HepG2 (cell line): ENCODE data around the gene PACS2. TPM values are rescaled to one million over a fixed set of nuclear protein-coding genes. Genes with fewer than 3 reads are reported as not detected.

Source experiments
- BATF2 ChIP-seq: sonication (generic); formaldehyde crosslinking; IDR thresholded peaks from 2 replicates; pipeline ENCODE4 v1.8.0; 2022; ENCODE audit warnings: mild to moderate bottlenecking, missing genetic modification reagents, moderate library complexity
- CCDC6 ChIP-seq: sonication (generic); formaldehyde crosslinking; IDR thresholded peaks from 2 replicates; pipeline ENCODE4 v1.8.1; 2022; ENCODE audit warnings: mild to moderate bottlenecking, missing genetic modification reagents, moderate library complexity
- CREBL2 ChIP-seq: sonication (generic); formaldehyde crosslinking; IDR thresholded peaks from 2 replicates; pipeline ENCODE4 v1.8.1; 2023; ENCODE audit warnings: missing genetic modification reagents, mild to moderate bottlenecking, borderline replicate concordance
- JARID2 ChIP-seq: sonication (generic); formaldehyde crosslinking; IDR thresholded peaks from 2 replicates; pipeline ENCODE4 v1.8.1; 2023; ENCODE audit warnings: missing genetic modification reagents, inconsistent platforms; ENCODE audit not compliant: insufficient replicate concordance
- JUN ChIP-seq: sonication (generic); formaldehyde crosslinking; IDR thresholded peaks from 2 replicates; pipeline ENCODE4 v1.4.0; 2020; ENCODE audit warnings: mild to moderate bottlenecking, missing genetic modification reagents
- KDM5A ChIP-seq: fragments of 200-600 bp; sonication (generic); IDR thresholded peaks from 2 replicates; pipeline ENCODE4 v1.7.0; 2018; ENCODE audit warnings: antibody characterized with exemption, mild to moderate bottlenecking, low read length, borderline replicate concordance
- MIXL1 ChIP-seq: IDR thresholded peaks from 2 replicates; pipeline ENCODE4 v1.6.1; 2016
- POLR2AphosphoS5 ChIP-seq: IDR thresholded peaks from 2 replicates; pipeline ENCODE4 v1.6.1; 2012; ENCODE audit warnings: low read depth, low read length
- SALL1 ChIP-seq: sonication (generic); formaldehyde crosslinking; IDR thresholded peaks from 2 replicates; pipeline ENCODE4 v1.8.0; 2022; ENCODE audit warnings: mild to moderate bottlenecking, missing genetic modification reagents
- TCF7L2 ChIP-seq: IDR thresholded peaks from 2 replicates; pipeline ENCODE4 v1.6.1; 2011; ENCODE audit warnings: mild to moderate bottlenecking, low read depth, low read length, moderate library complexity
- ZNF24 ChIP-seq: fragments of 450-650 bp; IDR thresholded peaks from 2 replicates; pipeline ENCODE4 v1.6.1; 2017; ENCODE audit warnings: antibody characterized with exemption, mild to moderate bottlenecking
- ZNF484 ChIP-seq: sonication (generic); formaldehyde crosslinking; IDR thresholded peaks from 2 replicates; pipeline ENCODE4 v1.5.1; 2020; ENCODE audit warnings: mild to moderate bottlenecking, low read depth, missing genetic modification reagents, borderline replicate concordance
- ZNF563 ChIP-seq: sonication (generic); formaldehyde crosslinking; IDR thresholded peaks from 2 replicates; pipeline ENCODE4 v1.8.0; 2022; ENCODE audit warnings: mild to moderate bottlenecking, moderate library complexity, missing genetic modification reagents
- ZNF747 ChIP-seq: sonication (generic); formaldehyde crosslinking; IDR thresholded peaks from 2 replicates; pipeline ENCODE4 v1.8.1; 2023; ENCODE audit warnings: missing genetic modification reagents, mild to moderate bottlenecking, borderline replicate concordance
- ZNF772 ChIP-seq: sonication (generic); formaldehyde crosslinking; IDR thresholded peaks from 2 replicates; pipeline ENCODE4 v1.5.0; 2020; ENCODE audit warnings: mild to moderate bottlenecking, missing genetic modification reagents
- polyA plus RNA-seq, 8 experiments: library from polyadenylated mRNA; depleted of rRNA in 3 of 8; stranded (reverse) in 7 of 8; unstranded in 1 of 8; fragments of >200 nt; fragmentation: Illumina TruSeq in 4 of 8; extraction: Trizol in 4 of 8; gene quantifications; 2 replicates each; pipeline versions ENCODE4 v1.2.1 to v1.2.3, GENCODE V29; 2011 to 2016; ENCODE audit warnings: low read depth in 4 of 8, missing spikeins in 1 of 8, mixed read lengths in 1 of 8; ENCODE audit not compliant: insufficient read depth in 1 of 8
- total RNA-seq, 5 experiments: library from RNA; depleted of rRNA; stranded (reverse); fragments of >200 nt; fragmentation: Illumina TruSeq; extraction: Trizol; gene quantifications; 2 replicates each; pipeline ENCODE4 v1.2.3, GENCODE V29; 2016; ENCODE audit warnings: low read depth in 1 of 5
- TF ChIP-seq, protein P1 (sequence below): IDR thresholded peaks from 2 replicates; pipeline ENCODE4 v1.6.1; 2016; ENCODE audit warnings: mild to moderate bottlenecking
- TF ChIP-seq, protein P2 (sequence below): sonication (generic); formaldehyde crosslinking; IDR thresholded peaks from 2 replicates; pipeline ENCODE4 v1.5.0; 2020; ENCODE audit warnings: mild to moderate bottlenecking, missing genetic modification reagents
- TF ChIP-seq, protein P3 (sequence below): sonication (generic); formaldehyde crosslinking; IDR thresholded peaks from 2 replicates; pipeline ENCODE4 v1.4.0; 2020; ENCODE audit warnings: mild to moderate bottlenecking, missing genetic modification reagents
- TF ChIP-seq, protein P4 (sequence below): sonication (generic); formaldehyde crosslinking; IDR thresholded peaks from 2 replicates; pipeline ENCODE4 v1.4.0; 2020; ENCODE audit warnings: missing genetic modification reagents

Gene PACS2
- total and polyA plus RNA-seq, 2 of the 13 experiments (the other 11 are each of a cell fraction or from before 2014, with no cell fraction given): 23.6 to 27.6 TPM

DNA sequence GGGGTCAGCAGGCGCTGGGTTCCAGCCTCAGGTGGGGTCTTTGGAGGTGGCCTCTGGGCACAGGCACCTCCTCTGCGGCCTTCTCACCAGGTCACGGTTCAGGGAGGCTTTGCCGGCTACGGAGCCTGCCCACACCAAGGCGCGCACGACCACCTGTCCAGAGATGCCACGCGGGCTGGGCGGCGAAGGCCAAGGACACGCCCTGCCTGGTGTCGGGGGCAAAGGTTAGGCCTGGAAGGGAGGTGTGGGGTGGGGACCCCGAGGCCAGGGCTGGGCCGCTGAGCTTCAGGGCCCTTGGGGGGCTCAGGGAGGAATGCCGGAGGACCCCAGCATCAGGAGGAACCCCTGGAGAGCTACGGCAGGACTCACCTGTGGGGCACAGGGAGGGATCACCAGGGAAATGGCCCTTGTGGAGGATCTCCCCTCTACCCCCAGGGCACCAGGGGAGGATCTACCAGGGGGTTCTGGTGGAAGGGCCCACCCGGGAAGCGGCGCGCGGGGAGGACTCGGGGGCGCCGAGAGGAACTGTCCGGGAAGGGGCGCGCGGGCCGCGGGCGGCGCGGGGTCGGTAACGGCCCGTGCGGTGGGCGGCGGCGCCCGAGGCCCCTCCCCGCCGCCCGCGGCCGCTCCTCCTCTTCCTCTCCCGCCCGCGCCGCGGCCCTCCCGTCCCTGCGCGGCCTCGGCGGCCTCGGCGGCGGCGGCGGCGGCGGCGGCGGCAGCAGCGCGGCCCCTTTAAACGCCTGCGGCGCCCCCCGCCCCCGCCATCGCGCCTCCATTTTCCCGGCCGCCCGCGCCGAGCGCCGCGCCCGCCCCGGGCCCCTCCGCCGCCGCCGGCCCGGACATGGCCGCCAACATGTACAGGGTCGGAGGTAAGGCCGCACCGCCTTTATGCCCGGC lies 104.9 kb downstream of the PACS2 start, which contains the start of gene MTA1 (continued):
- TF ChIP-seq, protein P1, sequence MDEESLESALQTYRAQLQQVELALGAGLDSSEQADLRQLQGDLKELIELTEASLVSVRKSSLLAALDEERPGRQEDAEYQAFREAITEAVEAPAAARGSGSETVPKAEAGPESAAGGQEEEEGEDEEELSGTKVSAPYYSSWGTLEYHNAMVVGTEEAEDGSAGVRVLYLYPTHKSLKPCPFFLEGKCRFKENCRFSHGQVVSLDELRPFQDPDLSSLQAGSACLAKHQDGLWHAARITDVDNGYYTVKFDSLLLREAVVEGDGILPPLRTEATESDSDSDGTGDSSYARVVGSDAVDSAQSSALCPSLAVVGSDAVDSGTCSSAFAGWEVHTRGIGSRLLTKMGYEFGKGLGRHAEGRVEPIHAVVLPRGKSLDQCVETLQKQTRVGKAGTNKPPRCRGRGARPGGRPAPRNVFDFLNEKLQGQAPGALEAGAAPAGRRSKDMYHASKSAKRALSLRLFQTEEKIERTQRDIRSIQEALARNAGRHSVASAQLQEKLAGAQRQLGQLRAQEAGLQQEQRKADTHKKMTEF (CRISPR knock-in tag): peak; percentile 62; the same call in 1 of the 2 replicates
- no peak for TF ChIP-seq ZNF484
- no peak for TF ChIP-seq TCF7L2
- peak; percentile 59 for TF ChIP-seq JARID2 (CRISPR knock-in tag)
- peak; percentile 87 for TF ChIP-seq ZNF563 (CRISPR knock-in tag)
- no peak for TF ChIP-seq KDM5A
- TF ChIP-seq POLR2AphosphoS5: peak; percentile 27; the same call in 1 of the 2 replicates
- TF ChIP-seq, protein P2, sequence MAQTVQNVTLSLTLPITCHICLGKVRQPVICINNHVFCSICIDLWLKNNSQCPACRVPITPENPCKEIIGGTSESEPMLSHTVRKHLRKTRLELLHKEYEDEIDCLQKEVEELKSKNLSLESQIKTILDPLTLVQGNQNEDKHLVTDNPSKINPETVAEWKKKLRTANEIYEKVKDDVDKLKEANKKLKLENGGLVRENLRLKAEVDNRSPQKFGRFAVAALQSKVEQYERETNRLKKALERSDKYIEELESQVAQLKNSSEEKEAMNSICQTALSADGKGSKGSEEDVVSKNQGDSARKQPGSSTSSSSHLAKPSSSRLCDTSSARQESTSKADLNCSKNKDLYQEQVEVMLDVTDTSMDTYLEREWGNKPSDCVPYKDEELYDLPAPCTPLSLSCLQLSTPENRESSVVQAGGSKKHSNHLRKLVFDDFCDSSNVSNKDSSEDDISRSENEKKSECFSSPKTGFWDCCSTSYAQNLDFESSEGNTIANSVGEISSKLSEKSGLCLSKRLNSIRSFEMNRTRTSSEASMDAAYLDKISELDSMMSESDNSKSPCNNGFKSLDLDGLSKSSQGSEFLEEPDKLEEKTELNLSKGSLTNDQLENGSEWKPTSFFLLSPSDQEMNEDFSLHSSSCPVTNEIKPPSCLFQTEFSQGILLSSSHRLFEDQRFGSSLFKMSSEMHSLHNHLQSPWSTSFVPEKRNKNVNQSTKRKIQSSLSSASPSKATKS (CRISPR knock-in tag): no peak
- TF ChIP-seq BATF2 (CRISPR knock-in tag): no peak
- peak; percentile 49; the same call in 1 of the 2 replicates for TF ChIP-seq JUN (CRISPR knock-in tag)
- TF ChIP-seq ZNF747 (CRISPR knock-in tag): 0 out of 2 replicates have a peak, but pooled peaks have one; percentile 46
- no peak for TF ChIP-seq CREBL2 (CRISPR knock-in tag)
- TF ChIP-seq, protein P3, sequence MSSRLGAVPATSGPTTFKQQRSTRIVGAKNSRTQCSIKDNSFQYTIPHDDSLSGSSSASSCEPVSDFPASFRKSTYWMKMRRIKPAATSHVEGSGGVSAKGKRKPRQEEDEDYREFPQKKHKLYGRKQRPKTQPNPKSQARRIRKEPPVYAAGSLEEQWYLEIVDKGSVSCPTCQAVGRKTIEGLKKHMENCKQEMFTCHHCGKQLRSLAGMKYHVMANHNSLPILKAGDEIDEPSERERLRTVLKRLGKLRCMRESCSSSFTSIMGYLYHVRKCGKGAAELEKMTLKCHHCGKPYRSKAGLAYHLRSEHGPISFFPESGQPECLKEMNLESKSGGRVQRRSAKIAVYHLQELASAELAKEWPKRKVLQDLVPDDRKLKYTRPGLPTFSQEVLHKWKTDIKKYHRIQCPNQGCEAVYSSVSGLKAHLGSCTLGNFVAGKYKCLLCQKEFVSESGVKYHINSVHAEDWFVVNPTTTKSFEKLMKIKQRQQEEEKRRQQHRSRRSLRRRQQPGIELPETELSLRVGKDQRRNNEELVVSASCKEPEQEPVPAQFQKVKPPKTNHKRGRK: no peak
- no peak for TF ChIP-seq ZNF24
- no peak for TF ChIP-seq CCDC6 (CRISPR knock-in tag)
- peak; percentile 70 for TF ChIP-seq SALL1 (CRISPR knock-in tag)
- TF ChIP-seq ZNF772 (CRISPR knock-in tag): peak; percentile 84; the same call in 1 of the 2 replicates
- no peak for TF ChIP-seq MIXL1 (CRISPR knock-in tag)
- TF ChIP-seq, protein P4, sequence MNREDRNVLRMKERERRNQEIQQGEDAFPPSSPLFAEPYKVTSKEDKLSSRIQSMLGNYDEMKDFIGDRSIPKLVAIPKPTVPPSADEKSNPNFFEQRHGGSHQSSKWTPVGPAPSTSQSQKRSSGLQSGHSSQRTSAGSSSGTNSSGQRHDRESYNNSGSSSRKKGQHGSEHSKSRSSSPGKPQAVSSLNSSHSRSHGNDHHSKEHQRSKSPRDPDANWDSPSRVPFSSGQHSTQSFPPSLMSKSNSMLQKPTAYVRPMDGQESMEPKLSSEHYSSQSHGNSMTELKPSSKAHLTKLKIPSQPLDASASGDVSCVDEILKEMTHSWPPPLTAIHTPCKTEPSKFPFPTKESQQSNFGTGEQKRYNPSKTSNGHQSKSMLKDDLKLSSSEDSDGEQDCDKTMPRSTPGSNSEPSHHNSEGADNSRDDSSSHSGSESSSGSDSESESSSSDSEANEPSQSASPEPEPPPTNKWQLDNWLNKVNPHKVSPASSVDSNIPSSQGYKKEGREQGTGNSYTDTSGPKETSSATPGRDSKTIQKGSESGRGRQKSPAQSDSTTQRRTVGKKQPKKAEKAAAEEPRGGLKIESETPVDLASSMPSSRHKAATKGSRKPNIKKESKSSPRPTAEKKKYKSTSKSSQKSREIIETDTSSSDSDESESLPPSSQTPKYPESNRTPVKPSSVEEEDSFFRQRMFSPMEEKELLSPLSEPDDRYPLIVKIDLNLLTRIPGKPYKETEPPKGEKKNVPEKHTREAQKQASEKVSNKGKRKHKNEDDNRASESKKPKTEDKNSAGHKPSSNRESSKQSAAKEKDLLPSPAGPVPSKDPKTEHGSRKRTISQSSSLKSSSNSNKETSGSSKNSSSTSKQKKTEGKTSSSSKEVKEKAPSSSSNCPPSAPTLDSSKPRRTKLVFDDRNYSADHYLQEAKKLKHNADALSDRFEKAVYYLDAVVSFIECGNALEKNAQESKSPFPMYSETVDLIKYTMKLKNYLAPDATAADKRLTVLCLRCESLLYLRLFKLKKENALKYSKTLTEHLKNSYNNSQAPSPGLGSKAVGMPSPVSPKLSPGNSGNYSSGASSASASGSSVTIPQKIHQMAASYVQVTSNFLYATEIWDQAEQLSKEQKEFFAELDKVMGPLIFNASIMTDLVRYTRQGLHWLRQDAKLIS (CRISPR knock-in tag): no peak
